ENCODE results near the gene ELOVL1.

ELOVL1 gene

DNA sequence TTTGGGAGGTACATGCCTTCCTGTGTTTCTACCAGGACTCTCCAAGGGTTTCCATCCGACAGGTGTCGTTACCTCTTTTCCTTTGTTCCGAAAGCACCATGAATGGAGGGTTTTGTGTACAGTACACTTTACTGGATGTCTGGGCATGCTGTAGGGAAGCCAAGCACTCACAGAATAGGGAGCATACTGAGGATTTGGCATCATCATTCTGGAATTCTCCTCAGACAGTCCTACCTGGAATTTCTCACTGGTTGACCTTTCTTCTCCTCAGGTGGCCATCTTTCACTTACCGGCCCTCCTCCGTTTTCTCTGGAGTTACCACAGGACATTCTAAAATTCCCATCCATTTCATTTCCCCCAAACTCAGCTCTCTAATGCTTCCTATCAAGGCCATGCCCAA lies 36.1 kb downstream of the ELOVL1 start:
- in situ Hi-C loops (cut with MboI; ENCODE audit: low sequenced_read_pairs) = no loop called here

- in situ Hi-C loops (cut with MboI; ENCODE audit: low sequenced_read_pairs) = no loop called here
These were observed 37.6 kb downstream of the ELOVL1 start for GRCh38 chr1:43329995-43330751.

DNA sequence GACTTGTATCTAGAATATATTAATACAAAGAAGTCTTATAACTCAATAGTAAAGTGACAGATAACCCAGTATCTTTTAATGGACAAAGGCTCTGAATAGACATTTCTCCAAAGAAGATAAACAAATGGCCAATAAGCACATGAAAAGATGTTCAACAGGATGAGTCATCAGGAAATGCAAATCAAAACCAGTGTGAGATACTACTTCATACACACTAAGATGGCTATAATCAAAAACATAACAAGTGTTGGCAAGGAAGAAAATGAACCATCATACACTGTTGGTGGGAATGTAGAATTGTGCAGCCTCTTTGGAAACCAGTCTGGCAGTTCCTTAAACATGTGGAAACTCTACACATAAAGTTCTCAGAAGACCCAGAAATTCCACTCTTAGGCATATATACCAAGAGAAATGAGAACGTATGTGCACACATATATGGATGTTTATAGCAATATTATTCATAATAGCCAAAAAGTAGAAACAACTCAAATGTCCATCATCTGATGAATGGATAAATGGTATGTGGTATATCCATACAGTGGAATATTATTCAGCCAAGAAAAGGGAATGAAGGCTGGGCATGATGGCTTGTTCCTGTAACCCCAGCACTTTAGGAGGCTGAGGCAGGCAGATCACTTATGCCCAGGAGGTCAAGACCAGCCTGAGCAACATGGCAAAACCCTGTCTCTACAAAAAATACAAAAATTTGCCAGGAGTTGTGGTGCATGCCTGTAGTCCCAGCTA lies 40.1 kb downstream of the ELOVL1 start:
- in situ Hi-C loops (cut with MboI; ENCODE audit: low sequenced_read_pairs) = no loop called here

- in situ Hi-C loops (cut with MboI; ENCODE audit: low sequenced_read_pairs) = no loop called here
These were observed 42.4 kb downstream of the ELOVL1 start for GRCh38 chr1:43325381-43325780.

DNA sequence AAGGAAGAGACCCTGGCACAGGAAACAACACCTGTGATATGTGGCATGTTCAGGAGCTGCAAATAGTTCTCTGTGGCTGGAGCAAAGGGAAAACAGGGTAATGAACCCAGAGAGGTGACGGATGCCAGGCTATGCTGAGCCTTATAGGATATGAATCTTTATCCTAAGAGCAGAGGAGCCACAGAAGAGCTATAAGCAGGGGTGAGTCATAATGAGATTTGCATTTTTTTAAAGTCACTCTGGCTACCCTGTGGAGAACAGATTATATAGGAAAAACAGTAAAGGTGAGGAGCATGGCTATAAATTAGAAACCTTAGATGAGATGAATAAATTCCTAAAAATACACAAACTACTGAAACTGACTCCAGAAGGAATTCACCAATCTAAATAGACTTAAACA lies 43.0 kb downstream of the ELOVL1 start:
- in situ Hi-C loops (cut with MboI; ENCODE audit: low sequenced_read_pairs) = no loop called here

- in situ Hi-C loops (cut with MboI; ENCODE audit: low sequenced_read_pairs) = no loop called here
These were observed 45.3 kb downstream of the ELOVL1 start for GRCh38 chr1:43322506-43322905.

- in situ Hi-C loops (cut with MboI; ENCODE audit: low sequenced_read_pairs) = no loop called here
These were observed 46.4 kb downstream of the ELOVL1 start for GRCh38 chr1:43321331-43321891.

DNA sequence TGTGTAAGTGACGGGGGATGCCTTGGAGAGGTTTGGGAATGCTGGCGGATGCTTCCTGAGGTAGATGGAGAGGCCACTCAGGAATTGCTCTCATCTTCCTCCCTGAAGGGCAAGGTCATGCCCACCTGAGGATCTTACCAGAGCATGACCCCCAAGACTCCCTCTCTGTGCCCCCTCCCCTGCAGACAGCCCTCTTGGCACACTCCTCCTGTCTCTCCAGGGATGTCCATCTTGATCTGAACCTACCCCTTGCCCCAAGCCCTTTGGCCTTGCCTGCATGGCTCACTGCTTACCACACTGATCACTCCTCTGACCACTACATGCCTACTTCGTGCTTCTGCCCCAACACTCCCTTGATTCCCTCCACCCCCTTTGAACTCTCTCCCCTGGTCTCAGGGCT lies 48.0 kb downstream of the ELOVL1 start:
- in situ Hi-C loops (cut with MboI; ENCODE audit: low sequenced_read_pairs) = no loop called here

GRCh38 chr1:43319288-43319687 lies 48.5 kb downstream of the ELOVL1 start:
- in situ Hi-C loops (cut with MboI; ENCODE audit: low sequenced_read_pairs) = no loop called here

DNA sequence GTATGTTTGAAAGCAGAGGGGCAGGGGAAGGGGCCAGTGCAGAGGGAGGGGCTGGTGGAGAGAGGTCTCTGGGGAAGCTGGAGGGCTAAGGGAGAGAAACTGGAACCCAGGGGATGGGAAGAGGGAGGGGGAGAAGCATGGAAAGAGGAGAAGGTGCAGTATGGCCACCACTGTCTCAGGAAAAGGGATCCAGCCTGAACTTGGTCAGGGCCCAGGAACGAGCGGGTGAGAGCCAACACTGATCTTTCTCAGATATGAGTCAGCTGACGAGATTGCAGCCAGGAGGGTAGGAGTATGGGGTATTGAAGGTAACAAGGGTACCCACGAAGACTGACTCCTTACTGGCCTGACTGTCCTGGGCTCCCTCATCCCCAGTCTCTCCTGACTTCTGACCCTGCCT lies 49.0 kb downstream of the ELOVL1 start:
- in situ Hi-C loops (cut with MboI; ENCODE audit: low sequenced_read_pairs) = no loop called here

GRCh38 chr1:43317817-43318471 lies 49.9 kb downstream of the ELOVL1 start:
- in situ Hi-C loops (cut with MboI; ENCODE audit: low sequenced_read_pairs) = no loop called here

- in situ Hi-C loops (cut with MboI; ENCODE audit: low sequenced_read_pairs) = no loop called here
These were observed 50.9 kb downstream of the ELOVL1 start for GRCh38 chr1:43316738-43317520.

- in situ Hi-C loops (cut with MboI; ENCODE audit: low sequenced_read_pairs) = no loop called here
These were observed 51.7 kb downstream of the ELOVL1 start for GRCh38 chr1:43315963-43316737.

DNA sequence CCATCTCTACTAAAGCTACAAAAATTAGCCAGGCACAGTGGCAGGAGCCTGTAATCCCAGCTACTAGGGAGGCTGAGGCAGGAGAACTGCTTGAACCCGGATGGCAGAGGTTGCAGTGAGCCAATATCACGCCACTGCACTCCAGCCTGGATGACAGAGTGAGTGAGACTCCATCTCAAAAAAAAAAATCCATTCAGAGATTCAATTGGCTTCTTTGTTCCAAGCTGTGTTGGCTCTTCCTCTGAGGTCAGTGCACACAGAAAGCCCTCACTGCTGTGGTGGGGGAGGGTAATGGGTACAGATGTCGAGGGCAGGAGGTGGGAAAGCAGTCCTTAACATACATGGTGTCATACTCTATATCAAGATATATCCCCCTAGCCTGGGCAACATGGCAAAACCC lies 52.3 kb downstream of the ELOVL1 start:
- in situ Hi-C loops (cut with MboI; ENCODE audit: low sequenced_read_pairs) = no loop called here

DNA sequence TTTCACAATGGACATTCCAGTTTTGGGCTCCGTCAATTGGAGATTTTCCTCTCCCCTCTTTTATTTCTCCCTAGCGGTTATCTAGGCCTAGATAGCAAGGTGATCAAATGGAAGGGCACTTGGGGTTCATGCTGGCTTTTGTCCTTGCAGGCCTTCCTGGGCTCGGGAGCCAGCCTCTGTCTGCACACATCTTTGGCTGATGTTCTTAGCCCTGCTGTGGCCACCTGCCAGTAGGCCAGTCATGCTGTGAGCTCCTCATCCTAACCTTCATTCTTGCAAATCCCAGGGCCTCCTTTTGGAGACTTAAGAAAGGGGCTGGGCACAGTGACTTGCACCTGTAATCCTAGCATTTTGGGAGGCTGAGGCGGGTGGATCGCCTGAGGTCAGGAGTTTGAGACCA lies 53.6 kb downstream of the ELOVL1 start:
- in situ Hi-C loops (cut with MboI; ENCODE audit: low sequenced_read_pairs) = no loop called here

DNA sequence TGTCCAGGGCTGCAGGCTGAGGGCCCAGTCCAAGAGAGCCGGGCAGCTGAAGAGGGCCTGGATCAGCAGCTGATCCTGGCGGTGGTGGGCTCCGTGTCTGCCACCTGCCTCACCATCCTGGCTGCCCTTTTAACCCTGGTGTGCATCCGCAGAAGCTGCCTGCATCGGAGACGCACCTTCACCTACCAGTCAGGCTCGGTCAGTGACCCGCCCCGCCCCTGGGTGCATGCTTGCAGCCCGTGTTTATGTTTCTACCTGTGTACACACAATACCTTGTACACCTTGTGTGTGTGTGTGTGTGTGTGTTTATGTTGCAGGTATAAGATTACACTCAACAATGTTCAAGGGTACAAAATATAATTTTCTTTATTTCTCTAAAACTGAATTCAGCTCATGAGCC lies 54.0 kb downstream of the ELOVL1 start:
- in situ Hi-C loops (cut with MboI; ENCODE audit: low sequenced_read_pairs) = no loop called here
